Cardiac fibroblast (primary cell): Measurements from ENCODE around the gene CORO2A.

Experiments used
- DNase-seq, 2 donors: peaks; one replicate each; pipeline versions ENCODE4 v3.0.0 to v3.0.0-alpha.2; 2010; ENCODE audit warnings: low read depth in 2 of 2
- H3K4me3 ChIP-seq, 2 donors: replicated peaks in 1 of 2; 1 replicate in 1 of 2; 2 replicates in 1 of 2; pipeline ENCODE4 v1.5.1; 2011; ENCODE audit warnings: low read depth in 2 of 2, low read length in 2 of 2, mild to moderate bottlenecking in 2 of 2, moderate library complexity in 1 of 2
- CTCF ChIP-seq: IDR thresholded peaks from one replicate; pipeline ENCODE4 v1.5.1; 2011; ENCODE audit warnings: low read depth, mild to moderate bottlenecking, low read length, inconsistent platforms

CORO2A gene

GRCh38 chr9:98182889-98183599 lies 9.4 kb downstream of the CORO2A start:
- no peak for TF ChIP-seq CTCF
- no peak for DNase-seq
- no peak overlapping the region for H3K4me3 ChIP-seq

- no peak for TF ChIP-seq CTCF
- peak in 1 of 2 donors; percentile 45 for DNase-seq
- no peak overlapping the region for H3K4me3 ChIP-seq
These were observed 10.2 kb downstream of the CORO2A start for GRCh38 chr9:98182069-98182820.

GRCh38 chr9:98181746-98182068 lies 10.7 kb downstream of the CORO2A start:
- TF ChIP-seq CTCF: no peak
- no peak for DNase-seq
- H3K4me3 ChIP-seq: no peak overlapping the region

GRCh38 chr9:98180996-98181395 lies 11.4 kb downstream of the CORO2A start:
- no peak for TF ChIP-seq CTCF
- DNase-seq: no peak
- H3K4me3 ChIP-seq: no peak overlapping the region

- TF ChIP-seq CTCF: no peak
- no peak overlapping the region for H3K4me3 ChIP-seq
- no peak for DNase-seq
These were observed 13.3 kb downstream of the CORO2A start for GRCh38 chr9:98178874-98179850.

DNA sequence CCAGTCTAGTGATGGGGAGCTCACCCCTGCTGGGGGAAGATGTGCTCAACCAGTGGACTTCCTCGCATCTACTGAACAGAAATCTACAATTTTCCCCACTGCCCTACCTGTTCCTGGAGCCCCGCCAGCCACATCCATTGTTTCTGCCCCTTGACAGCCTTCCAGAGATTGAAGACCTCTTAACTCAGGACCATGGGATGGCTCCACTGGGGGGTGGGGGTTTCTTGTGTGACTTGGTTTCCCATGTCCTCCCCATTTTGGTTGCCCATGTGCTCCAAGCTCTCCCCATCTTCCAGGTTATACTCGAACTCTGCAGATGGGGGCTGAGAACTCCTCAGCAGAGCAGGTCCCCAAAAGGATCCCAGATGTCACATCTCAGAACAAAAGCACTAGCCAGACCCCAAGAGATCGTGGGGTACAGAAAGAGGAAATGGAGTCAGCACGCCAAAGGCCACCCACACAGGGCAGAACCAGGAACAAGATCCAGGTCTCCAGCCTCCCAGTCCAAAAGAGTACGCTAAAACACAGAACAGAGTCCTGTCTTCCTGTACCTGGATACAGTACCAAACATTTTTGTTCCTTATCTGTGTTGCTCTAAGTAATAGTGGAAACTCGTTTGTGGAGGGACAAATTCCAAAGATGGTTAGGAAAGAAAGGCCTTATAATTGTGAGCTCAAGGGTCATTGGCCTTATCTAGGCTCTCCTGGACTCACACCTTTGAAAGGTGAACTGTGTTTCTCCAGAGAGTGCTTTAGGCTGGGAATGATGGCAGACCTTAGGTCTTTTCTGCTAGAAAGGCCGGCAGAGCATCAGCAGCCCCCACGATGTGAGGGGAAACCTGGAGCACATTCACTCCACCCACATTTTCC lies 15.8 kb downstream of the CORO2A start:
- no peak for DNase-seq
- no peak for TF ChIP-seq CTCF
- H3K4me3 ChIP-seq: no peak overlapping the region
